ENCODE data around the gene YEATS4.
"Not testable (repeated sequence)": the region's sequence is repeated elsewhere in the genome, so short reads cannot be mapped to it uniquely, and the experiment has no call there.

YEATS4 gene

DNA sequence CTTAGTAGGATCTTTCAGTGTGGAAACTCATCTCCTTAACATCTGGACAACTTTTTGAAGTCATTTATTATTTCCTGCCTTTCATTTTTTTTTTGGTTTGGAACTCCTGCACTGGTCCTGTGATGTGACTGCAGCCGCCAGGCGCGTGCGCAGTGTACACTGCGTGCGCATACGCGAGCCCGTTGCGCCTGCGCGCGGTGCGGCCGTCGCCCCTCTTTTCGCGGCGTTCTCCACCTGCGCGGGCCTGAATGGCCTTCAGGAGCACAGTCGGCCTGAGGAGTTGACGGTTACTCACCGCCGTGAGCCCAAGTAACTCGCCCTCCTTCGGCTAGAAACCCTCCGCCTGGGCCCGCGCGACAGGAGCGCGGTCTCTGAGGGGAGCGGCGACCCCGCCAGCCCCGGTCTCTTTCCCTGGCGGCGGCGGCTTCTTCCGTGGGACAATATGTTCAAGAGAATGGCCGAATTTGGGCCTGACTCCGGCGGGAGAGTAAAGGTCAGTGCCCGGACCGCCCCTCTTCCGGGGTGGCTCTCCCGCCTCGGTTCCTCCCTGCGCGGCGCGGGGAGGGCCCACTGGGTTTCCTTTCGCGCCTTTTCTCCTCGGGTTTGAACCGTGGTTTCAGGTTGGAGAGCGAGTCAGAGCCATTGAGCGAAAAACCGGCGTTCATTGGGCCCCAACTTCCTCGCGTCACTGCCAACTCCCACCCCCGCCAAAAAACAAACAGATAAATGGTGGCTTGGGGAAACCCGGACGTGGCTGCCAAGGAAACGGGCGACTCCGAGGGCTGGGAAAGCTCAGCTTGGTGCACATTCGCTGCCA is at the start of gene YEATS4:
YEATS4 (plus strand) TSS at position 213 of the 817 bp plus-strand sequence; CDS start at position 443, 230 bp downstream.
- Mint-ChIP-seq H3K4me1 (ENCODE audit: low read depth) (peaks cover 37% of the 10 kb centered on the region), H3K27ac (peak within 1 kb of the TSS; percentile 95), H3K4me3 (peak within 1 kb of the TSS; percentile 90), H3K27me3 (no peaks in the 10 kb centered on the region), H3K36me3 (ENCODE audit: low read depth) (peaks cover 33% of the 10 kb centered on the region), H3K9me3 (no peaks in the 10 kb centered on the region)
- DNase-seq = peak; percentile 87

DNA sequence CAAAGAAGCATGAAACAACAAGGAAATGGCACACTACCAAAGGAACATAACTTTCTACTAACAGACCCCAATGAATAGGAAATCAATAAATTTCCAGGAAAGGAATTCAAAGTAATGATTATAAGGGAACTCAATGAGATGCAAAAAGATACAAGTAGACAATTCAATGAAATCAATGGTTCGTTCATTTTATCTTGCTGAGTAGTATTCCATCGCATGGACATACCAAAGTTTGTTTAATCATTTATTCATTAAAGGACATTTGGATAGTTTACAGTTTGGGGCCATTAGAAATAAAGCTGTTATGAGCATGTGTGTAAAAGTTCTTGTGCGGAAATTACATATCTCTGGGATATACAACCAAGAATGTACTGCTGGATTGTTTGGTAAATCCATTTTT is 46.3 kb upstream of the YEATS4 start:
- Mint-ChIP-seq H3K4me3 (no peak overlapping the region), H3K36me3 (ENCODE audit: low read depth) (no peaks in the 10 kb centered on the region), H3K27me3 (no peaks in the 10 kb centered on the region), H3K27ac (no peak overlapping the region), H3K9me3 (peaks cover 15% of the 10 kb centered on the region), H3K4me1 (ENCODE audit: low read depth) (no peaks in the 10 kb centered on the region)
- no peak for DNase-seq

- peaks cover 15% of the 10 kb centered on the region for H3K9me3 Mint-ChIP-seq
- H3K4me3 Mint-ChIP-seq; H3K4me1 Mint-ChIP-seq (ENCODE audit: low read depth); H3K27ac Mint-ChIP-seq; DNase-seq; H3K36me3 Mint-ChIP-seq (ENCODE audit: low read depth); H3K27me3 Mint-ChIP-seq: not testable (repeated sequence)
Observed at GRCh38 chr12:69316784-69317183, 42.8 kb upstream of the YEATS4 start.

- H3K4me3 Mint-ChIP-seq; H3K27ac Mint-ChIP-seq; H3K27me3 Mint-ChIP-seq; H3K4me1 Mint-ChIP-seq (ENCODE audit: low read depth); DNase-seq; H3K36me3 Mint-ChIP-seq (ENCODE audit: low read depth): not testable (repeated sequence)
- peaks cover 15% of the 10 kb centered on the region for H3K9me3 Mint-ChIP-seq
Observed at GRCh38 chr12:69317233-69317632, 42.3 kb upstream of the YEATS4 start.

- DNase-seq = no peak
- H3K36me3 Mint-ChIP-seq (ENCODE audit: low read depth) = no peaks in the 10 kb centered on the region
- H3K27ac Mint-ChIP-seq = no peak overlapping the region
- peaks cover 15% of the 10 kb centered on the region for H3K9me3 Mint-ChIP-seq
- no peak overlapping the region for H3K4me3 Mint-ChIP-seq
- H3K4me1 Mint-ChIP-seq (ENCODE audit: low read depth) = no peaks in the 10 kb centered on the region
- H3K27me3 Mint-ChIP-seq = peaks cover 3% of the 10 kb centered on the region
Observed at GRCh38 chr12:69318225-69318624, 41.3 kb upstream of the YEATS4 start.

DNA sequence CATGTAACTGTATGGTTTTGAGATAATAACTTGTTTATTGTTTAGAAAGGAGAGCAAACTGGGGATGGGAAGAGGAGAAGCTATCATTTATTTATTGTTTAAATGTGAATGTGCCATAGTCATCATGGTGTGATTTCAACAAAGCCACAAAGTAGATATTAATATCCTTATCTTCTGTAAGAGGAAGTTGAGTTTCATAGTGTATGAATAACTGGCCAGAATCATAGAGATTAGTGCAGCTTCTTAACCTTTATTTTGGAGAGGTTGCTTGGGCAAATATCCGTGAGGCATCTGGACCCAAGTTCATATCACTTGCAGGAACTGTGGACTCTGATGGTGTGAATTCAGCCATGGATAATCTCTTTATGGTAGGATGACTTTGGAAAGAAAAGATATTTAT is 38.2 kb upstream of the YEATS4 start:
- no peaks in the 10 kb centered on the region for H3K36me3 Mint-ChIP-seq (ENCODE audit: low read depth)
- peaks cover 3% of the 10 kb centered on the region for H3K27me3 Mint-ChIP-seq
- H3K27ac Mint-ChIP-seq = no peak overlapping the region
- no peak overlapping the region for H3K4me3 Mint-ChIP-seq
- peaks cover 4% of the 10 kb centered on the region for H3K4me1 Mint-ChIP-seq (ENCODE audit: low read depth)
- peaks cover 7% of the 10 kb centered on the region for H3K9me3 Mint-ChIP-seq
- no peak for DNase-seq

DNA sequence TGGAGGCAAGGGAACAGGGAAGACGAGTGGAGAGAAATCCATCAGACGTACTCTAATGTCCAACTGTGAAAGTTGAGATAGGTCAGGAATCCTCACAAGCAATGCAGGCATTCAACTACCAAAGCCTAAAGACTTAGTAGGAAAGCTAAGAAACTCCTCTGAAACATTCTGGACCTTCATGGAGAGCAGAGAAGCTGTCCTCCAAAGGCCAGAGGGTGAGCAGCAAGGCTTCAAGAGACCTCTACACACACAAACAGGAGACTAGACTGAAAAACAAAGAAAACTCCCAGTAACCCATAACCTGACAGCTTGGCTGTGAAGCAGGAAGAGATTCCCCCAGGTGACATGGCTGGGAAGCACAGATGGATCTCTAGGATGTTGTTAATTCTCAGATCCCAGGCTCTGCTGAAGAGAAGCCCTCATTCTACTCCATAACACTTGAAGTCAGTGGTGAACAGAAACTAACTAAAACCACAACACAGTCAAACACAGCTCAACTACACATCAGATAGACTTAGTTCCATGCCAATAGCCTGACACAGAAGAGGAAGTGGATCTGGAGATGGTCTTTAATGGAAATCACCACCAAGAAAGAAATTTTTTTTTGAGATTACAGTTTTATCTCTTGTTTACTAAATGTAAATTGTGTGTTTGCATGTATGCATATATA is 34.6 kb upstream of the YEATS4 start:
- no peak overlapping the region for H3K27ac Mint-ChIP-seq
- peaks cover 3% of the 10 kb centered on the region for H3K27me3 Mint-ChIP-seq
- DNase-seq = no peak
- H3K36me3 Mint-ChIP-seq (ENCODE audit: low read depth) = no peaks in the 10 kb centered on the region
- H3K4me1 Mint-ChIP-seq (ENCODE audit: low read depth) = peaks cover 24% of the 10 kb centered on the region
- H3K4me3 Mint-ChIP-seq = no peak overlapping the region
- H3K9me3 Mint-ChIP-seq = no peaks in the 10 kb centered on the region

DNA sequence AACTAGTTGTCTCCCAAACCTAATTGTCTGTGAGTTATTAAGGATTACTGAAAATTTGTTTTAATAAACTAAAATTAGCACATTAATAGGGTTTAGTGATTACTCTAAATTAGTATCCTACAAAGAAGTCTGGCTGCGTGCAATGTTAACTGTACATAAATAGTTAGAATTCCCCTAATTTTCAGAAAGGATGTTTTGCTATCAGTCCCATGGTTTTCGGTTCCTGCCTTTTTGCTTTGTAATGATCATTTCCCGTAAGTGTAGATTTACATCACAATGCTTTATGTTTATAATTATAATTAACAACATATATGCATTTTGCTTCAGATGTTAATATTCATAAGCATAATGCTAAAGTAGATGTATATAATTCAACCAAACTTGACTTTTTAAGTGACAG is 31.1 kb upstream of the YEATS4 start:
- Mint-ChIP-seq H3K36me3 (ENCODE audit: low read depth) (no peaks in the 10 kb centered on the region), H3K4me3 (no peak overlapping the region), H3K4me1 (ENCODE audit: low read depth) (peaks cover 46% of the 10 kb centered on the region), H3K27me3 (no peaks in the 10 kb centered on the region), H3K9me3 (no peaks in the 10 kb centered on the region), H3K27ac (peak overlapping the region; percentile 94)
- DNase-seq = no peak

DNA sequence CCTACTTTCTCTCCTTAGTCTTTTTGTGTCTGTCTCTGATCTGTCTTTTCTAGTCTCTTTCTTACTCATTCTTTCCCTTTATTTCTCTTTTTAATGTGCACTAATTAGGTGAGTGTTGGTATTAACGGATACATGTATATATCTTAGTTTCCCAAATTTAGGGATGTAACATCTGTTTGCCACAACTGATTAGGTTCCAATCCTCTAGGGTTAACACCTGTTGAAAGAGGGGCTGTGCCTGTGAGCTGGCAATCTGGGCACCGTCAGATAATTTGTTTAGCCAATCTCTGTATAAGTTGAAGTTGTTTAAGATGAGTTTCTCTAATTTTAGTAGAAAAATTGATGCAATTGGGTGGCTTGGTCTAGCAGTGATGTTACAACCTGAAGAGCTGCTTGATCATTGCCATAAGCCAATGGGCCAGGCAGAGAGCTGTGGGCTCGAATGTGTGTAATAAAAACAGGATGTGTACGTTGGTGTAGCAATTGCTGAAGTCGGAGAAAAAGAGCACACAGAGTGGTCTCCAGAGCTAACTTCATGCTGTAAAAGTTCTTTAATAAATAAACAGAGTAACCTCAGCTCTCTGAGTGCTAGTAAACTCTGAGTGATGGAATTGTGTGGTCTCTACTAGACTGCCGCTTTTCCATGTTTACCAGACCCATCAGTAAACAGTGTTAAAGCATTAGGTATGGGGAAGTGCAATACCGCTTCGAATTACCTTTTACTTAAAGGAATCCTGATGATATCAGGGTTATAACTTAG is 29.7 kb upstream of the YEATS4 start:
- H3K27me3 Mint-ChIP-seq = no peaks in the 10 kb centered on the region
- peaks cover 50% of the 10 kb centered on the region for H3K4me1 Mint-ChIP-seq (ENCODE audit: low read depth)
- no peaks in the 10 kb centered on the region for H3K36me3 Mint-ChIP-seq (ENCODE audit: low read depth)
- peak; percentile 35 for DNase-seq
- H3K4me3 Mint-ChIP-seq = peak overlapping the region; percentile 83
- H3K9me3 Mint-ChIP-seq = no peaks in the 10 kb centered on the region
- peak overlapping the region; percentile 94 for H3K27ac Mint-ChIP-seq

DNA sequence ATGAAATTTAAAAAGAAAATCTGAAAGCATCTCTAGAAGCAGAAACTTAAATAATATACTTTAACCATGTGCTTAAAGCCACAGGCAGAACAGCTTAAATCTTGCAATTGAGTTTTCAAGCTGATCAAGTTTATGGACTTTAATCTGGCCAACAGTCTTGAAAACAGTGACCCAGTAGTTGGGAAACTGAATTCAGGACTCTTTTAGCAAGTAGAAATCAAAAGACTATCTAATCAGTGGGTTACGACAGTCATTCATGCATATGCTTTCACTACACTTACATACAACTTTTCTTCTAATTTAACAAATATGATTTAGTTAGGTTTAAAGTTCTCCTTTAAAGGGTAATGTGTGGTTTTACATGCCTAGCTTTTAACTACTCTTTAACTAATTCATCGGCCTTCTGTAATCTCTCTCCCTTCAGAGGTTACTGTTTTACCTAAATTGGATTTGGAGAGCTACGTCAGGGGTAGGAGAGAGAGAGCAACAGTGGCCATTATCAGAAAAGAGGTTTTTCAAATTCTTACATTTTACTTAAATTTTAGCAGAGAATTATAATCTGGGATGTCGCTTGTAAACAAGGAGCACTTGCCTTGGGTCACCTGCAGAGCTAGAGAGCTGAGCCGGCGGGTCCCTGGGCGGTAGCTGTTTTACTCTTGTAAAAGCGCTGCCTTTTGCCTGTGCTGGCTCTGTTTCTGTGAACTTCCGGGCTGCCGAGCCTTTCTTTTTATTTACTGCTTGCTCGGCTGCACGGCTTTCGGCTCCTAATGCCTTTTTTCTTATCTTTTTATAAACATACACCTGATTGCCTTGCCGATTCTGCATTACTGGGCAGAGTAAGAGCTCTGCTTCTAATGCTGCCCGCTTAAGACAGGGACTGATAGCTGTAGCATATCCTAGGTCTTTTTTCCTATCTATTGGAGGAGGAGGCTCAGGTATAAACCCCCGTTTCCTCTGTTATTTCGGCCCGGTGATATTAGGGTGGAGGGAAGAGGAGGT is 28.8 kb upstream of the YEATS4 start:
- no peaks in the 10 kb centered on the region for H3K36me3 Mint-ChIP-seq (ENCODE audit: low read depth)
- peak; percentile 73 for DNase-seq
- no peaks in the 10 kb centered on the region for H3K27me3 Mint-ChIP-seq
- peak overlapping the region; percentile 94 for H3K27ac Mint-ChIP-seq
- H3K9me3 Mint-ChIP-seq = no peaks in the 10 kb centered on the region
- peak overlapping the region; percentile 83 for H3K4me3 Mint-ChIP-seq
- peaks cover 47% of the 10 kb centered on the region for H3K4me1 Mint-ChIP-seq (ENCODE audit: low read depth)

DNA sequence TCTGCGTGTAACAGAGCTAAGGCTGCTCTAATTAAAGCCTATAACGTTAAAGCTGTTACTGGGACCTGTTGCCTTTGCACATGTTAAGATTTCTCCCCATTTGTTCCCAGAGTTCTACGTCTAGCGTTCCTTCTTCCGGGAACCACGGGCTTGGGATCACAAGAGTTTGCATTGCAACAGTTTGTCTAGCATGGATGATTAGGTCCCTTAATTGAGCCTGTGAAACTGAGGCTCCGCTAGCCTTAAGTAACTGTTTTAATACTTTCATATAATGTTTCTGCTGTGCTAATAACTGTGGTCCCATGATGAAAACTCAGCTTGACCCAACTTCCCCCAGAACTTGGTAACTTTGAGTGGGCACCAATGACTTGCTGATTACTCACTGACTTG is 28.0 kb upstream of the YEATS4 start:
- H3K36me3 Mint-ChIP-seq (ENCODE audit: low read depth) = no peaks in the 10 kb centered on the region
- no peaks in the 10 kb centered on the region for H3K9me3 Mint-ChIP-seq

DNA sequence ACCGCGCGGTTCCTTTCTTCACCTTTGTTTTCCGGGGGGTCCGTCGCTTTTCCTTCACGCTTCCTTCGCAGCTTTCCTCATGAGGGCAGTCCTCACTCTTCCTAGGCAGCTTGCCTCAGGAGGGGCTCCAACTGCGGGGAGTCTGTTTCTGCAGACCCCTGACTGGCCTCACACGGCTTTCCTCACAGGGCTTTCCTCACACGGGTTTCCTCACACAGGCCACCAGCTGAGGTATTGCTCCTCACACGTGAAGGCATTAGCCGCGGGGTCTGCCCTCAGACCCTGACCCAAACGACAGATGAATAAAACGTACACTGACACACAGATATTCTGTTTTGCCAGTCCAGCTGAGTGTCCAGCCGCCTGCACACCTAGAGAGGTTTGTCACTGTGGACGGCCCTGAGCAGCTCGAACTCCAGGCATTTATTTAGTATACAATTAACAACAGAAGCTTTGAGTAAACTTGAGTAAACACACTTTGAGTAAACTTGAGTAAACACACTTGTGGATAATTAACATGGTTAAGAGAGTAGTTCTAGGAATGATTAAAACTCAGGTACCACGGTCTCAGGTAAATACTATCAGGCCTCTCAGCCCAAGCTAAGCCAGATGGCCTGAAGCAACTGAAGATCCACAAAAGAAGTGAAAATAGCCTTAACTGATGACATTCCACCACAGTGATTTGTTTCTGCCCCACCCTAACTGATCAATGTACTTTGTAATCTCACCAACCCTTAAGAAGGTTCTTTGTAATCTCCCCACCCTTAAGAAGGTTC is 27.4 kb upstream of the YEATS4 start:
- no peaks in the 10 kb centered on the region for H3K27me3 Mint-ChIP-seq
- peaks cover 46% of the 10 kb centered on the region for H3K4me1 Mint-ChIP-seq (ENCODE audit: low read depth)
- no peaks in the 10 kb centered on the region for H3K9me3 Mint-ChIP-seq
- peak overlapping the region; percentile 83 for H3K4me3 Mint-ChIP-seq
- H3K36me3 Mint-ChIP-seq (ENCODE audit: low read depth) = no peaks in the 10 kb centered on the region
- no peak overlapping the region for H3K27ac Mint-ChIP-seq
- DNase-seq = no peak

More for the DNA sequence above, 28.0 kb upstream of the YEATS4 start:
- Mint-ChIP-seq H3K4me3 (peak overlapping the region; percentile 83), H3K27ac (peak overlapping the region; percentile 94), H3K27me3 (no peaks in the 10 kb centered on the region), H3K4me1 (ENCODE audit: low read depth) (peaks cover 47% of the 10 kb centered on the region)
- no peak for DNase-seq

DNA sequence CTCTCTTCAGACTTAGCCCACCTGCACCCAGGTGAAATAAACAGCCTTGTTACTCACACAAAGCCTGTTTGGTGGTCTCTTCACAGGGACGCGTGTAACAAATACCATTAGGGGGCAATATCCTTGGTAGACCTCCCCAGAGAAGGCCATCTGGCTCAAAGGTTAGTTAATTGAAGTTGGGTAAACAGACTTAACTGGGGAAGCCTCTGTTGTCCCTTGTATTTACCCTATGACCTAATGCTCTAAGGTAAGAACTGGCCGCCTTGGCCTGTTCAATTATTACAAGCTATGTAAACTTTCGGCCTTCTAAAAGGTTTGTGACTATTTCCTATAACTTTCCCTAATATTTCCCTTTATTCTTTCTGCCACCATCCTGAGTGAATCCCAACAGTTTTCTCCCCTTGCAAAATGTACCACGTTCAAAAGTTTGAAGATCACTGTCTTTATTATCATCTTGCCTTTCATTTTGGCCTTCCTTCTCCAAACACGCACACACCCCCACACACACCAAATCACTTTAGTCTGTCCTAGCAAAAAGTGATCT is 26.7 kb upstream of the YEATS4 start:
- no peaks in the 10 kb centered on the region for H3K9me3 Mint-ChIP-seq
- H3K4me3 Mint-ChIP-seq = no peak overlapping the region
- H3K4me1 Mint-ChIP-seq (ENCODE audit: low read depth) = peaks cover 44% of the 10 kb centered on the region
- H3K27me3 Mint-ChIP-seq = no peaks in the 10 kb centered on the region
- H3K27ac Mint-ChIP-seq = no peak overlapping the region
- no peaks in the 10 kb centered on the region for H3K36me3 Mint-ChIP-seq (ENCODE audit: low read depth)
- no peak for DNase-seq
